Non-pigmented ciliary epithelial cell (primary cell): Measurements from ENCODE around the gene TENT4A.
"Not testable (repeated sequence)": the region's sequence is repeated elsewhere in the genome, so short reads cannot be mapped to it uniquely, and the experiment has no call there.

Experiments used
- DNase-seq: peaks from one replicate; pipeline ENCODE4 v3.0.0-alpha.2; 2010; ENCODE audit warnings: low read depth

TENT4A gene

DNA sequence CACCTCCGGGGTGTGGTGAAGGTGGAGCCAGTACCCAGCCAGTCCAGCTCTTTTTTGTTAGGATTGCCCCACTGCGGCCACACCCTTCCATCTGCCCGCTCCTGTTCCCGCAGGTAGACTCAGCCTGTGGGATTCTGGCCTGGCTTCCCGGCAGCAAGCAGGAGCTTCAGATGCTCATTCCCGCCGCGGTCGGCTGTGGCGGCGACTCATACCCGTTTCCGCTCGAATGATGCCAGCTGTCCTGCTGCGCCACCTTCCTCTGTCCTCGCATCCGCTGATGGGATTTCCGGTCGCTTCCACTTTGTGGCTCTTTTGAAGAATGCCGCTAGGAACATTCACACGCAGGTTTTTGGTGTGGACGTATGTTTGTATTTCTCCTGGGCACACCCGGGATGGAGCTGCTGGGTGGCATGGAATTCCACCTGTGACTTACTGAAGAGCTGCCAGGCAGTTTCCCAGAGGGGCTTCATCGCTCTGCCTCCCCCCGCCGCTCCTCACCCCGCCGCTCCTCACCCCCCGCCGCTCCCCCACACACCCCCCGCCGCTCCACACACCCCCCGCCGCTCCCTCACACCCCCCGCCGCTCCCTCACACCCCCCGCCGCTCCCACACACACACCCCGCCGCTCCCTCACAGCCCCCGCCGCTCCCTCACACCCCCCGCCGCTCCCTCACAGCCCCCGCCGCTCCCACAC lies 60.3 kb downstream of the TENT4A start:
- DNase-seq, result no peak

DNA sequence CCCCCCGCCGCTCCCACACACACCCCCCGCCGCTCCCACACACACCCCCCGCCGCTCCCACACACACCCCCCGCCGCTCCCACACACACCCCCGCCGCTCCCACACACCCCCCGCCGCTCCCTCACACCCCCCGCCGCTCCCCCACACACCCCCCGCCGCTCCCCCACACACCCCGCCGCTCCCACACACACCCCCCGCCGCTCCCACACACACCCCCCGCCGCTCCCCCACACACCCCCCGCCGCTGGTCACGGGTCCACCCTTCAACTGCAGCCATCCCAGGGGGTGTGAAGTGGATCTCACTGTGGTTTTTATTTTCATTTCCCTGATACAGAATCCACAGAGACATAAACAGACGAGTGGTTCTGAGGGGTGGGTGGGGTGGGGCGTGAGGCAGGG lies 61.0 kb downstream of the TENT4A start:
- DNase-seq, result not testable (repeated sequence)

DNA sequence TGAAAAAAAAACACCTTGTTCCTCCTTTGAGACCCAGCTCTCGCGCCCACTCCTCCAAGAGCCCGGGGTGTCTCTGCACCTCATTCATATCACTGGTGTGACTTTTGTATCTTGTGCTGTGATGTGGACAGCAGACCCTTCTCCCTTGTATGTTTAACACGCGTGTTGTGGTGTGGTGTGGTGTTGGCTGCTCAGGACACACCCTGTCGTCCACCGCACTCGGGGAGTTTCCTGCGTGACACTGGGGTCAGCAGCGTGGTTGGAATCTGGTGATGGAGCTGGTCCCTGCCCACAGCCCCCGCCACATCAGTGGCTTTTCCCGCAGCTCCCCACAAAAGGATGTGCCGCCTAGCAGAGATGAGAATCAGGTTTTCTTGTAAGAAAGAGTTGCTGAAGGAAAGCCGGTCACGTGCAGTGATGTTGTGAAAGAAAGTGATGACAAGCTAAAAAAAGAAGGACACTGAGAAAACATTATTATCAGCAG lies 61.5 kb downstream of the TENT4A start:
- DNase-seq, result no peak

DNA sequence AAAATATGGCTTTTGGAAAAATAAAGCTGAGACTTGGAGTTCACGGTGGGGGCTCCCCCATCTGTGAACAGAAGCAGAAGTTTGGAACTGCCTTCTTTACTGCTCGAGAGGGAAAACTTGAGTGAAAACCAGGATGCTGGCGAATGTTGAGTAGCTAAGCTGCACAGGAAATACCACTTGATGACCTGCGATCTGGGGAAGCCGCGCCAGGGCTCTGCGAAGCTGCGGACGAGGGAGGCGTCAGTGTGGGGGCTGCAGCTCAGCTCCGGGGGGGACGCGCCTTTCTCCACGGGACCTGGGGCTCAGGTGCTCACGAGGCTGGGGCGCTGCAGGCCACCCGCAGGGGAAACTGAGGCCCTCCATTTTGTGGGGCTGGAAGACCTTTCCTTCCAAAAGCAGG lies 62.3 kb downstream of the TENT4A start:
- no peak for DNase-seq

DNA sequence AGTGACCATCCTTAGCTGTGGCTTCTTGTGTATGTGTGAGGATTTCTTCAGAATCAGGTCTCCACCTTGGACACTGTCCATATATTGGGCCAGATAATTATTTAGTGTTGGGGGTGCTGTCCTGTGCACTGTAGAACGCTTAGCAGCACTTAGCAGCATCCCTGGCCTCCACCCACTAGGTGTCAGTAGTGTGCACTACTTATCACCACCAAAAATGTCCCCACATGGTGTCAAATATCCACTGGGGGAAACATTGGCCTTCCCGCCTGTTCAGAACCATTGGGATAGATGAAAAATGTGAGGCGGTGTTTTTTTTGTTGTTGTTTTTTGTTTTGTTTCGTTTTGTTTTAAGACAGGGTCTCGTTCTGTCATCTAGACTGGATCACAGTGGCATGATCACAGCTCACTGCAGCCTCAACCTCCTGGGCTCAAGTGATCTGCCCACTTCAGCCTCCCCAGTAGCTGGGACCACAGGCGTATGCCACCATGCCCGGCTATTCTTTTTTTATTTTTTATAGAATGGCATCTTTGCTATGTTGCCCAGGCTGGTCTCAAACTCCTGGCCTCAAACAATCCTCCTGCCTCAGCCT lies 67.7 kb downstream of the TENT4A start:
- no peak for DNase-seq

DNA sequence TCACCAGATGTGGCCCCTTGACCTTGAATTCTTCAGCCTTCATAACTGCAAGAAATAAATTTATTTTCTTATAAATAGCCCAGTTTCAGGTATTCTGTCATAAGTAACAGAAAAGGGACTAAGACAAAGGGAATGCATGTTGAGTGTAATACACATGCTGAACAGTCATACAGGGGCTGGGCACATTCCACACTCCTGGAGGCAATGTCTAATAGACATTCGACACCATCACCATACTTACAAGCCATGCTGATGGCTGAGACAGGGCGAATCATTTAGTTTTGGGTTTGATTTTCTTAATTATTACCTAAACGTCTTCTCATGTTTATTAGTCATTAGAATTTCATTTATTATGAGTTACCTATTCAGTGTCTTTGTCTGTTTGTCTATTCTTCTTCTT lies 68.5 kb downstream of the TENT4A start:
- peak; percentile 5 for DNase-seq

DNA sequence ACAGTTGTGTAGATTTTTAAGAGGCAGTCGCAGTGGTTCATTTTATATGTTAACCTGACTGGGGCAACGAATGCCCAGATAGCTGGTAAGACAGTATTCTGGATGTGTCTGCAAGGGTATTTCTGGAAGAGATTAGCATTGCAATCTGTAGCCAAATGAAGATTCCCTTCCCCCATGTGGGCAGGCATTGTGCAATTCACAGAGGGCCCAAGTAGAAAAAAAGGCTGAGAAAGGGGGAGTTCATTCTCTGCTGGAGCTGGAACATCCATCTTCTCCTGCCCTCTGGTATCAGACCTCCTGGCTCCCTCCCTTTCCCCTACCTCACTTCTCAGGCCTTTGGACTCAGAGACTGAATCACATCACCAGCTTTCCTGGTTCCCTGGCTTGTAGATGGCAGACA lies 70.6 kb downstream of the TENT4A start:
- DNase-seq, result no peak

DNA sequence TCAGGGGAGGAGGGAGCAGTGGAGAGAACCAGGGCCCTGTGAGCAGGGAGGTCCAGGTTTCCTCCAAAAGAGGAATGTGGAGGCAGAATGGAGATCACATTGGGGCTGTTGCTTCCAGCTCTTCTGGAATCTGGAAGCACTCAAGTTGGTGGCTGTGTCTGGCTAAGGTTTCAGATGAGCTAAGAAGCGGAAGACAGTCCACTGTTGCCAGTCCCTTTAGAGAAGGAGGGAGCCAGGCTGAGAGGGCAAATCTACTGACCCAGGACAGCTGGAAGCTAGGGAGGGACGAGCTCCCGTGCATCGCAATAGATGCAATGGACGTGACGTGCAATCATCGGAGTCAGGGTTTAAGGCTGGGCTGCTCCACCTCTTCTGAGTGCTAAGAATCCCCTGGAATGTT lies 71.2 kb downstream of the TENT4A start:
- DNase-seq, result no peak

DNA sequence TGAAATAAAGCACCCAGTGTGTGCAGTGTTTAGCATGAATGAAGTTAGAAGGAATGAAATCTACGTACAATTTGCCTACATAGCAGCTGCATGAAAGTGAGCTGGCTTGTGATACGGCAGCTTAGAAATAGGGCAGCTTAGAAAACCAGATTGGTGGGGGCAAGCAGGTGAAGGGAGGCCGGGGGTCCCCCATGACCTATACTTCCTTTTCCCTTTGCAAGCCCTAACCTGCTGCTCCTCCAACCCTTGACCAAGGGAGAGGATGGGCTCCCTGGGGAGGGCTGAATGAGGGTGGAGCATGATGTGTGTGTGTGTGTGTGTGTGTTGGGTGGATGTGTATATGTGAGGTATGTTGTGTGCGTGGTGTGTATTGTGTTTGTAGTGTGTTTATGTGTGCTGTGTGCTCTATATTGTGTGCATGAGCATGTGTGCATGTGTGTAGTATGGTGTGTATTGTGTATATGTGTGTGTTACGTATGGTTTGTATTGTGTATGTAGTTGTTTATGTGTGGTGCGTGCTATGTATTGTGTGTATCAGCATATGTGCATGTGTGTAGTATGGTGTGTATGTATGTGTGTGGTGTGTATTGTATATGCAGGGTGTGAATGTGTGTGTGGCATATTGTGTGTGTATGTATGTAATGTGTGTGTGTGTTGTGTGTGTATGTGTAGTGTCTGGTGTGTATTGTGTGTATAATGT lies 72.1 kb downstream of the TENT4A start:
- no peak for DNase-seq

DNA sequence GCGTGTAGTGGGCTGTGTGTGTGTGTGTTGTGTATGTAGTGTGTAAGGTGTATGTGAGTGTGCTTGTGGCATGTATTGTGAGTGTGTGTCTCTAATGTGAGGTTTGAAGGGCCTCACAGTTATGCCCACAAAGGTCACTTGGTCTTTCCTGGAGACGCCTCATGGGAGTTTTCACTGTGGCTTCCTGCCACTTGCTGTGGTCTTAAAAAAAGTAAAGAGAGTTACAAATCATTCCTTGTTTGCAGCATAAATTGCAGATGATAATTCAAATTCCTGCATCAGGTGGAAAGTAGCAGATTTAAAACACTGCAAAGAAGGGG lies 72.6 kb downstream of the TENT4A start:
- DNase-seq, result no peak

DNA sequence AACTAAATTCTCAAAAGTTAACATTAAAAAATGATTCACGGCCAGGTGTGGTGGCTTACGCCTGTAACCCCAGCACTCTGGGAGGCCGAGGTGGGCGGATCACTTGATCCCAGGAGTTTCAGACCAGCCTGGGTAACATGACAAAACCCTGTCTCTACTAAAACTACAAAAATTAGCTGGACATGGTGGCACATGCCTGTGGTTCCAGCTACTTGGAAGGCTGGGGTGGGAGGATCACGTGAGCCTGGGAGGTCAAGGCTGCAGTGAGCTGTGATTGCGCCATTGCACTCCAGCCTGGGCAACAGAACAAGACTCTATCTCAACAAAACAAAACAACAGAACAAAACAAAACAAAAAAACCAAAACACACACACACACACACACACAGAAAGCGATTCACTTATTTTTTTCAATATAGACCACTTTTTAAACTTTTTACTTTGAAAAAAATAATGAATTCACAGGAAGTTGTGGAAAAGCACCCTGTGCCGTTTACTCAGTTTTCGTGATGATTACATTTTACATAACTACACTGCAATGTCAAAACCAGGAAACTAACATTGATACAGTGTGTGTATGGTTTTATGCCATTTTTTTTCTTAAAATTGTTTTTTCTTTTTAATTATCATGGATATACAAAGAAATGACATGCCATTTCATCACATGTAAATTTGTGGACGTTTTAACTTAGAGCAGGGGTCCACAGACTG lies 73.7 kb downstream of the TENT4A start:
- DNase-seq, result no peak

DNA sequence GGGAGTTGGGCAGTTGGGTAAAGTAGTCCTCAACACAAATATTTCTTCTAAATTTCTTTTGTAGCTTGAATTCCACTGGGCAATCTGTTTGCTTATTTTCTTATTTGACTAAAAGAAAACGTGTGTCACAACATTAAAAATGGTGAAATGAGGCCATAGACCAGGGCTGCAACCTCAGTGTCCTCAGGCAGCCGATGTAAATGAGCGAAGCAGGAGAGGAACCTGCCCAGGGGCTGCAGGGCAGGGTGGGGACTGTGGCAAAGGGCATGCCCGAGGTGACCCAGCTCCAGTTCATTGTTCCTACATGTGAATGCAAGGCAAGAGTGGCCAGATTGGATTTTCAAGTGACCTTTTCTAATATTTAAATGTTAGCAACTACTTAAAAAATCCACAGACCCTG lies 74.7 kb downstream of the TENT4A start:
- no peak for DNase-seq

DNA sequence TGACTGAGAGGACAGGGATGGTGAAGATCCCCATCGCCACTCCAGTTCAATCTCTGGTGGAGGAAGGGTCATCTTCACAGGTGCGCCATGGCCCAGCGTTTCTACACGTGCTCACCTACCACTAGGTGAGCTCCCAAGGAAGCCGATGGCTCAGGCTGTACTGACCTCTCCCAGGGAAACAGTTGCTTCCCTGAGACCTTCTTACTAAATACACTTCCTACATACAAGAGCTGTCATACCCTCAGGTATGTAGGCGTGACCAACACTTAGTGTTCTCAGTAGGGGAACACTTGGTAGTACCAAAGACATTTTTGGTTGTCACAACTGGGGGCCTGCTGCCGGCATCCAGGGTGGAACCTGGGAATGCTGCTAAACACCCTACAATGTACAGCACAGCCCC lies 75.2 kb downstream of the TENT4A start:
- no peak for DNase-seq

DNA sequence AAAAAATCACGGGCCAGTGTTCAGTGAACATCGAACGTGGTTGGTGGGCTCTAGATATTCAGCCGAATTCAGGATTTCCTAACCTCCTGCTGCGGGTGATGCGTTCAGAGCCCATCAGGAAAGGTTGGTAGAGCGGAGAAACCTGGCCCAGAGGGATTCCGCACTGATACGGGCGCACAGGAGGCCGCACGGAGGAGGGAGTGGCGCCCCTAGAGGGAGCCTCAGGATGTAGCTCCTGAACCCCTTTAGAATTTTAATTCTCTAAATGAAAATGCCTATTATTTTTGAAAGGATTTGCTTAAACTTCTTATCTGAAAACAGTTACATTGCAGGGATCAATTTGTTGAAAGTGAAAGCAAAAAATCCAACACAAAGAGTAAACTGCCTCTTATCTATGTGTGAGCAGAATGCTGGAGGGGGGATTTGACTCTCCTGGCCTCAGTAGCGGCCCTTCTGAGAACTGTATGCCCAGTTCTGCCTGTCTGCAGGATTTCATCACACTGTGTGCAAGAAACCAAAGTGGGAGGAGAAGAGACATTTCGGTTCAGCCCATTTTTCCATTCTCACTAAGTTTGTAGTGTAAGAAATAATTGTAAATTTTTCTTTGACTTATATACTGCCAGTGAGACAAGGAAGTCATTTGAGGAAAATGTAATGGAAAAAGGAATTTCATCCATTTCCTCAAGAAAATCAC lies 75.9 kb downstream of the TENT4A start:
- no peak for DNase-seq

DNA sequence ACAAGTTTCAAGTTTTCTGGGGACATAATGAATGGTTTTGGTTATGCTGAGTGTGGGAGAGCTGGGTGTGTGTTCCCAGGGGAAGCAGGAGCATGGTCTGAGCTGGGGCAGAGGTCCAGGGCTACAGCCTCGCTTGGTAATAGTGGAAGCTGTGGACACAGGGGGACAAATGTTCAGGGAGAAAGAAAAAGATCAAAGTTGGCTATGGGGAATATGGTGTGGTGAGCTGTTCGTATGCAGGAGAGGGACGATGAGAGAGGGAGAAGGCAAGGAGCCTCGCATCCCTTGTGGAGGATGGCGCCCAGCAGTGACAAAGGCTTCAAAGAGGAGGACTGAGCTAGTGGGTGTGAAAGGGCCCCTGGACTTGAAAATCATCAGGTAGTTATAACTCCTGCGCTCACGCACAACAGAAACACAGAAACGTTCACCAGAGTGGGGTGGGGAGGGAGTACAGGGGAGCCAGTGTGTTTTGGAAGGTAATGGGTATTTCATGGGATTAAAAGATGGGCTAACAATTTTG lies 77.2 kb downstream of the TENT4A start:
- DNase-seq, result no peak

DNA sequence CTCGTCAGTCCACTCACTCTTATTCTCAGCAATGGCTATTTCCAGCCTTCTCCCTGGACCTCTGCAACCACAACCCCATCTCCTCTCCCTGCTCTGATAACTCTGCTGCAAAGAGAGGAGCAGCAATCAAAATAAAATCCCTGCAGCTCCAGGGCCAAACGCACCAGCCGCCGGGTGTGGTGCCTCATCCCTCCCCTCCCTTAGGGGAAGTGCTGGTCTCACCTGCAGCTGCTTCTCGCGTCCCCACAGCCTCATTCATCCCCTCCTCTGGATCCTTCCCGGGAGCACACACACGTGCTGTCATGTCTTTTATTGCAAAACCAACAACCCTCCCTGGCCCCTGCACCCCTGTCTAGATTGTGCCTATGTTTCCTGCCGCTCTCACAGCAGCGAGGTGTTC lies 77.8 kb downstream of the TENT4A start:
- no peak for DNase-seq

DNA sequence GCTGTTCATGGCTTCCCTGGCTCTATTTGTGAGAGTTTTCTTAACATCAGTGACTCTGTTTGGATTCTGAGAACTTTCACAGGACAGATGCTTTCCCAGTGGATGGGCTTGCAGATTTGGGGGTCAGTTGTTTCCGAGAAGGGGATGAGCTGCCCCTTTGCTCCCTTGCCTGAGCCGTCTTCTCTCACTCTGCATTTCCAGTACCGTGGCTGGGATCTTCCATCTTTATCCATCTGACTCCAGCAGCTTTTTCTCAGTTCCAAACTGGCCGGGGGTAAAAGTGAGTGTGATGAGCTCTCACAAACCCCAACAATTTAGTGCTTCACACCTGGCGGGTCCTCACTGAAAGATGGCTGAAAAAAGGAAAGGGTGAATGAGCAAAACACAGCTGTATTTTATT lies 79.1 kb downstream of the TENT4A start:
- DNase-seq, result no peak

DNA sequence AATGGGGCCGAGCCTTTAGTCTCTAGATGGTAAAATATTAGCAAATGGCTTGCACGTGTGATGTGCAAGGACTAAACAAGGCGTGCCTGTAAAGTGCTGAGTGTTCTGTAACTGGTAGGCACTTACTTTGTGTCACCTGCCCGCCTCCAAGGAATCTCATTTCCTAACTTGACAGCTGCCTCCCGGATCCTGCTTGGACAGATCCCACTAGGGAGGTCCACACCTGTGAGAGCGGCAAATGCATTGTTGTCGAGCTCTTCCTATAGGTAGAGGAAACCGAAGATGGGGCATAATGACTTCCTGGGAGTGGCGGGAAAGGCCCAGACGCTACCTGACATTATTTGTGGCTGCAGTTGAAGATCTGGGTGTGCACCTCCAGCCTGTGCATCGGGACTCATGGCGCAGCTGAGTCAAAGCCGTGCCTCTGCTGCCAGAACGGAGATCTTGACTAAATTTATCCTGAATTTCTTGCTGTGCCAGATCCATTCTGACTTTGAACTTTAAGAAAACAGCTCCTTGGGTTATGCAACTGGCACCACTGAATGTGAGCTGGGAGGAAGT lies 79.8 kb downstream of the TENT4A start:
- DNase-seq, result no peak

DNA sequence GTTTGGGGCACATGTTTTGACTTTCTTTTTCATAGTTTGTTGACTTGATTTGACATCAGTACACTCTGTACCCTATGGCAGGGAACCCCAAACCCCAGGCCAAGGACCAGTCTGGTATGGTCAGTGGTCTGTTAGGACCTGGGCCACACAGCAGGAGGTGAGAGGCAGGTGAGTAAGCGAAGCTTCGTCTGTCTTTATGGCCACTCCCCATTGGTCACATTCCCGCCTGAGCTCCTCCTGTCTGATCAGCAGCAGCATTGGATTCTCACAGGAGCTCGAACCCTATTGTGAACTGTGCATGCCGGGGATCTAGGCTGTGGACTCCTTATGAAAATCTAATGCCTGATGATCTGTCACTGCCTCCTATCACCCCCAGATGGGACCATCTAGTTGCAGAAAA lies 88.0 kb downstream of the TENT4A start:
- DNase-seq, result no peak

DNA sequence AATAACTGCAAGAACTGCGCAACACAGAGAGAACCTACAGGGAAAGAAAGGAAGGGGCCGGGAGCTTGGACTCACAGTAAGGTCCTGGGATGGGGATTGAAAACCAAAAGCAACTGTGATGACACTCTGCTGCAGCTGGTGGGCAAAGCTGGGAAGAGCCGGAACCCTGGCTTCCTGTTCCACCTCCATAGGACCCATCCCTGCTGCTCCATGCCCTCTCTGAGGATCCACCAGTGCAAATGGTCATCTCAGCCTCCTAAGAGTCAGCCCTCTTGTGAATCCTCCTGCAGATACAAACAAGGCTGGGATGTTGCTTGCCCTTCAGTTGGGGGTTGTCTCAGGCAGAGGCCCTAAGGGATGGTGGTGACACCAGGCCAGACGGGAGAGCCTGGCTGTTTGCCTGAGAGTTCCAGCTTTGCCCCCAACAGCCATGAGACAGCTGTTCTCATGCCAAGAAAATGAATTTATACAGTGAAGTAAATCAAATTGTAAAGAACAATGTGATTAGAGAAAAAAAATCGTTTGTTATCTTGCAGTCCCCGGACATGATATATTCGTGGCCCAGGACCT lies 90.8 kb downstream of the TENT4A start:
- no peak for DNase-seq

DNA sequence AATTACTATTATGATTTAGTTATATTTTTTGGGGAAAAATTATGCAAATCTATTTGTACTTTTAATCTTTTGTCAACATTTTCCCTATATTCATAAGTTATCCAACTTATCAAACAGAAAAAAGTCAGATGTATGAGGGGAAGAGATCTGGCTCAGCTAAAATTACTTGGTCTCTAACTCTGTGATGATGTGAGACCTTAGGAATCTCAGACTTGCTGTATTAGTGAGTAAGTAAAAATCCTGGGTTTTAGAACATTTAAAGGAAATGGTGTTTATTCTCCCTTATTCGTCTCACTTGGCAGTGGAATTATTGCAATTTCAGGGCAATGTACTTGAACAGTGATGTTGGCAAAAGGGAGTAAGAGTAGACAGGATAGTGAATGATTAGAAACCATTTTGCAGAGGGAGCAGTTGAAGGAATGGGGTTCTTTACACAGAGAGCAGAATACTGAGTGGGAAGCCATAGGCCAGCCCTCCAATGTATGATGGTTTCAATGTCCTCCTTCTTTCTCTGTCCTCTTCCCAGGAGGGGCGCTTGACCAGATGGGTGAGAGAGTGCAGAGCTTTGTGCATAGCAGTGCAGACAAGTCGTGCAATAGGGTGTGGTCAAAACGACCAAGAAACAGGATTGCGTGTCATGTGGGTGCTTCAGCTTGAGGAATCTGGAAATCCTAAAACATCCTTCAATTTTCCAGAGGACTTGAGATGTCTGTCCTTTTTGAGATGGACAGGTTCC lies 91.7 kb downstream of the TENT4A start:
- DNase-seq, result peak; percentile 4
